Inflammatory macrophage treated with lipopolysaccharide for 4 hours (primary cell): ENCODE data around the gene BACE1-AS.
A peak's percentile ranks its signal among the peaks of the same experiment; 100 is the strongest.
"Not testable (repeated sequence)": the region's sequence is repeated elsewhere in the genome, so short reads cannot be mapped to it uniquely, and the experiment has no call there.

Source experiments
- DNase-seq: peaks from one replicate; pipeline ENCODE4 v3.0.0-alpha.2; 2020

BACE1-AS gene

DNA sequence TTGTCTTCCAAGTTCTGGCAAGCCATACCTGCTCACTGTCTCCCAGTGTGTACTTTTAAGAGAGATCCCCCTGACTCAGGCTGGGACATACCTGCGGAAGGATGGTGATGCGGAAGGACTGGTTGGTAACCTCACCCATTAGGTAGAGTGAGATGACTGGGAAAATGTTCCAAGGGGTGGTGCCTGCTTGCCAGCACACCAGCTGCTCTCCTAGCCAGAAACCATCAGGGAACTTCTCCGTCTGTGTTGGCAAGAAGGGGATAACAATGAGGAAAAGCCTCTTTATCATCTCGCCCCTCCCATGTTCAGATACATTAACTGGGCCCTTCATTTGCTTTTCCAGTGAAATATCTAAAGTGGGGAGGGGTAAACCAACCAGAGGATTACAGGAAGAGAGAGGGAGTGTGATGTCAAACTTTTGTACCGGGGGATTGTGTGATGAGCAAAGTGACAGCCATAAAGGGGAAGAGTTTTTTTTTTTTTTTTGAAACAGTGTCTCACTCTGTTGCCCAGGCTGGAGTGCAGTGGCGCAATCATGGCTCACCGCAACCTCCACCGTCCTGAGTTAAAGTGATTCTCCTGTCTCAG is at the start of gene BACE1-AS:
BACE1-AS (plus strand) TSS at position 538 of the 588 bp plus-strand sequence.
- no peak for DNase-seq

DNA sequence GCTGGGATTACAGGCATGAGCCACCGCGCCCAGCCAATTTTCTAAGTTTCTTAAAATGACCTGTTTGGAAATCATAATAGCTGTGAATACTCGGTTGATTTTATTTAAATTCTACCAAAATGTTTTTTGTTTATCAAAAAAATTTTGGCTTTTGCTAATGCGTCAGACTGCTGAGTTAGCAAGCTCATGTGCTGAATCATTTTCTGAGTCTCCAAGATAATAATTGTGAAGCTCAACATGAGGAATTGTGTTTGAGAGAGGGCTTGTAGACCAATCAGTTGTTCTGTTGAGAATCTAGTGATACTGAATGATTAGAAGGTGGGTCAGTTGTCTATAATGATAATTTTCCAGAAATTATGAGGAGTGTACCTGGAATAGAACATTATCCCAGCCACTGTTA is 42.8 kb upstream of the BACE1-AS start:
- no peak for DNase-seq

DNA sequence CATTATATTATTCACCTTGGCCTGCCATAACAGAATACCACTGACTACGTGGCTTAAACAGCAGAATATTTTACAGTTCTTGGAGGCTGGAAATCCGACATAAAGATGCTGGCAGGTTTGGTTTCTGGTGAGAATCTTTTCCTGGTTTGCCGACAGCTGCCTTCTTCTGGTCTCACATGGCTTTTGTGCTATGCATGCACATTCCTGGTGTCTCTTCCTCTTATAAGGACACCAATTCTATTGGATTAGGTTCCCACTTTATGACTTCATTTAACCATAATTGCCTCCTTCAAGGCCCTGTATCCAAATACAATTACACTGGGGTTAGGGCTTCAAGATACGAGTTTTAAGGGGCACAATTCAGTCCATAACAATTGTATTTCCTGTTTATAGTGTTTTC is 41.6 kb upstream of the BACE1-AS start:
- DNase-seq, result no peak

DNA sequence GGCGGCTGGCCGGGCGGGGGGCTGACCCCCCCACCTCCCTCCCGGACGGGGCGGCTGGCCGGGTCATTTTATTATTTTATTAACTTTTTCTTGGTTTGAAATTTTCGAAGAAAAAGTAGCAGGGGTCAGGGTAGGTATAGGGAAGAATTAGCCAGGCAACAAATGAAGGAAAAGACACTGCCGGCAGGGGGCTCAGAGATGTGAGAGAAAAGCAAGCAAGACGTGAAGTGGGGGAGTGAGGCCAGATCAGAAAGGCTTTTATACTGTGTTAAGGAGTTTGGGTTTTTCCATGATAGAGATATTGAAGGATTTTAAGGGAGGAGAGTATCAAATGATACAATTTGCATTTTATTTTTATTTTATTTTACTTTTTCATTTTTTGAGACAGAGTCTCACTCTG is 39.6 kb upstream of the BACE1-AS start:
- DNase-seq, result no peak

DNA sequence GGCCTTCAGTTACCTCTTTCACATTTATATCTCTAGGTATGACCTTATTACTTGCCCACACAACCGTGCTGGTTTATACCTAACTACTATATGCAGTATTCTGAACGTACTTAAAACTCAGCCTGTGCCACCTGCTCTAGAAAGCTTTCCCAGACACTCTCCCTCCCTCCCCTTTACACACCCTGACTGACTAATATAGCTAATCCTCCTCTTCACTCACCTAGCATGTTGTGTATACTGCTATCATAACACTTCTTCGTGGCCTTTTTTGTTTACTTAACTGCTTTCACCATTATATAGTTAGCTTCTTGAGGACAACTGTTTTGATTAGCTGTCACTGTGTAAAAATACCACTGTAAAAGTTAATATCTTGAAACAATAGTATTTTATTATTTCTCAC is 35.2 kb upstream of the BACE1-AS start:
- no peak for DNase-seq

DNA sequence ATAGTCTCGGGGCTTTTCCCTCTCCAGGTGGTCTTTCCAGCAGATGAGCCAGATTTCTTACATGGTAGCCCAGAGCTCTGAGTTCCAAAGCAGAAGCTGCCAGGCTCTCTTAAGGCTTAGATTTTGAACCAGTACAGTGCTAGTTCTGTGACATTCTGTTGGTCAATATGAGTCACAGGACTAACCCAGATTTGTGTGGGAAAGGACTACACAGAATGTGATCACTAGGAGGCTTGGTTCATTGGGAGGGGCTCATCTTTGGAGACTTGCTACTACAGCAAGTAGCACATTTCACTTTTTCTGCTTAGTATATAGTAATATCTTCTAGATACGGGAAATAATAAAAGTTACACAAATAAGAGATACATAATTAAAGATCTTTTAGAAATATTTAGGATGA is 34.6 kb upstream of the BACE1-AS start:
- DNase-seq, result peak; percentile 9

DNA sequence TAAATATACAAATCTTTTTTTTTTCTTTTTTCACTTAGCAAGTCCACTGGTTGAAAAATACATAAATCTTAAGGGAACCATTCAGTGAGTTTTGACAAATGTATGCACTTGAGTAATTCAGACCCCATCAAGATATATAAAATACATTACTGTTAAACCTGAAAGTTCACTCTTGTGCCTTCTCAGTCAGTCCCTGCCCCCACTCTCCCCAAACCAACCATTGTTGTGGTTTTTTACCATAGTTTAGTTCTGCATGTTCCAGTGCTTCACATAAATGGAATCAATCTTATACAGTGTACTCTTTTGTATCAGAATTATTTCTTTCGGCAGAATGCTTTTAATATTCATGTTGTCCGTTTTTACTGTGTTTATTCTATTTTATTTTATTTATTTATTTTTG is 32.6 kb upstream of the BACE1-AS start:
- no peak for DNase-seq

DNA sequence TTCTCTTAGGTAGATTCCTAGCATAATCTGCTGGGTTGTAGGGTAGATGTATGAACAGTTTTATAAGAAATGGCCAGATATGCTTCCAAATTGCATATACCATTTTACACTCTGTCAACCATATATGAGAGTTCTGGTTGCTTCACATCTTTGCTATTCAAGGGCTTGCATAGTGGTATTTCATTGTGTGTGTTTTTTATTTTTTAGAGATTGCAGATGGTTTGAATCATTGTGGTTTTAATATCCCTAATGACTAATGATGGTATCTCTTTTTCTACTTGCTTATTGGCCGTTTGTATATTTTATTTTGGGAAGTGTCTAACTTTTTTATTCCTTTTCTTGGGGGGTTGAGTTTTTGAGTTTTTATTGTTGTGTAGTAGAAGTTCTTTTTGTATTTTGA is 31.7 kb upstream of the BACE1-AS start:
- DNase-seq, result no peak

DNA sequence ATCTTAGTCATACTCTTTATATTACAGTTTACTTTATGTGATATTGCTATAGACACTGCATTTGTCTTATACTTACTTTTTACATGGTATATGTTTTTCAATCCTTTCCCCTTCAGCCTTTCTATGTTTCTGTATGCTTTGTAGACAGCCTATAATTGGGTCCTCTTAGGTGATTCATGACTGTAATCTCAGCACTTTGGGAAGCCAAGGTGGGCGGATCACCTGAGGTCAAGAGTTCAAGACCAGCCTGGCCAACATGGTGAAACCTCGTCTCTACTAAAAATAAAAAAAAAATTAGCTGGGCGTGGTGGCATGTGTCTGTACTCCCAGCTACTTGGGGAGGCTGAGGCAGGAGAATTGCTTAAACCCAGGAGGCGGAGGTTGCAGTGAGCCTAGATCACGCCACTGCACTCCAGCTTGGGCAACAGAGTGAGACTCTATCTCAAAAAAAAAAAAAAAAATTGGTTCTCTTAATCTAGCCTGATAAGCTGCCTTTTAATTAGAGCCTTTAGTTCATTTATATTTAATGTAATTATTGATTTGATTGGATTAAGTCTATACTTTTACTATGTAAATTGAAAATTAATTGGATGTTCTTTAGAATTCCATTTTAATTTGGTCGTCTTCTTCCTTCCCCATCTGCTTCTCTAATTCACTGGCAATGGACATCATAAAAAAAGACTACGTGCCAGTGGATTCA is 26.4 kb upstream of the BACE1-AS start:
- not testable (repeated sequence) for DNase-seq

DNA sequence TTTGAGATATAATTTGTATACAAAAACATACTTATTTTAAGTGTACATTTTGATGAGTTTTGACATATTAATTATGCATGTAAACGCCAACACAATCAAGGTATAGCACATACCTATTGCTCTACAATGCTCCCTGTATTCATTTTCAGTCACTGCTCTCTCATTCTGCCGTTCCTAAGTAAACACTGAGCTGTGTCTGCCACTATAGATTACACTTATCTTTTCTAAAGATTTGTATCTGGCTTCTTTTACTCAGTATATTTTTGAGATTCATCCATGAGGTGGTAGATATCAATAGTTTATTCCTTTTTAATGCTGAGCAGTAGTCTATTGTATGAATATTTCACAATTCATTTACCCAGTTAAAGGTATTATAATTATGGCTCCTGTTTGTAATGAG is 25.4 kb upstream of the BACE1-AS start:
- no peak for DNase-seq

DNA sequence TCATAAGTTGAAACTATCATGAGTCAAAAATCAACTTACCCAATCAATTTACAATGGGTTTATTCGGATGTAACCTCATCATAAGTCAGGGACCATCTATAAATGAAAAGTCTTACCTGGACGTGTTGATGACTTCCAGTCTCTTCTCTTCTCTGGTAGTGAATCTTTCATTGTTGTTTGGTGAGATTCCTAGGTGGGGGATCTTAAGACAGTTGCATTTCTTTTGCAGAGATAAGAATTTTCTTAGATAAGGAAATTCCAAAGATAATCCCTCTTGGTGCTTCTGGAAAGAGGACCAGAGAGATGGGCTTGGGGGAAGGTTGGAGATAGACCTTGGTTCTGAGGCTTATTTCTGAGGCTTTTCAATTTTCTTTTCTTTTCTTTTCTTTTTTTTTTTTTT is 21.3 kb upstream of the BACE1-AS start:
- no peak for DNase-seq

DNA sequence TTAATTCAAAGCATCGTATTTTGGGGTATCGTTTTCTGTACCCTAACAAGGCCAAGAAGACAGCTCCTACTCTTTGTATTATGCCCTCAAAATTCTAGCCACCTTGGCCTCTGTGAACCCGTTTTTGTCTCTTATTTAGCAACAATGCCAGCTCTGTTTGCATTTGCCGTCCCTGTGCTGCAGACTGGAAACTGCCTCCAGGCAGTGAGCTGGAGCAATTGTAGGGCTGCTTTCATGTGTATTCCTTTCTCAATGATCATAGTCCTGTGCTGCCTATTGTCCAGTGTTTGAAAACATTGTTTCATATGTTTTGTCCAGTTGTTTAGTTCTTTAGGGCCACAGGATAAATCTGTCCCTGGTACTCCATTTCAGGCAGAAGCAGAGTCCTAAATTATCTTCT is 19.9 kb upstream of the BACE1-AS start:
- no peak for DNase-seq

DNA sequence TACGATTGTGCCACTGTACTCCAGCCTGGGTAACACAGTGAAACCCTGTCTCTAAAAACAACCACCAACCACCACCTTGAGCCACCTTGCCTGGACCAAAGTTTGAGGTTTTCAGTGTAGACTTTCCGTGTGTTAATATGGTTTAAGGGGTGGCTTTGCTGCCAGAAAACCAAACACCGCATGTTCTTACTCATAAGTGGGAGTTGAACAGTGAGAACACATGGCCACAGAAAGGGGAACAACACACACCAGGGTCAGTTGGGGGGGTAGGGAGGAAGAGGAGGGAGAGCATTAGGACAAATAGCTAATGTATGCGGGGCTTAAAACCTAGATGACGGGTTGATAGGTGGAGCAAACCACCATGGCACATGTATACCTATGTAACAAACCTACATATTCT is 19.0 kb upstream of the BACE1-AS start:
- not testable (repeated sequence) for DNase-seq

DNA sequence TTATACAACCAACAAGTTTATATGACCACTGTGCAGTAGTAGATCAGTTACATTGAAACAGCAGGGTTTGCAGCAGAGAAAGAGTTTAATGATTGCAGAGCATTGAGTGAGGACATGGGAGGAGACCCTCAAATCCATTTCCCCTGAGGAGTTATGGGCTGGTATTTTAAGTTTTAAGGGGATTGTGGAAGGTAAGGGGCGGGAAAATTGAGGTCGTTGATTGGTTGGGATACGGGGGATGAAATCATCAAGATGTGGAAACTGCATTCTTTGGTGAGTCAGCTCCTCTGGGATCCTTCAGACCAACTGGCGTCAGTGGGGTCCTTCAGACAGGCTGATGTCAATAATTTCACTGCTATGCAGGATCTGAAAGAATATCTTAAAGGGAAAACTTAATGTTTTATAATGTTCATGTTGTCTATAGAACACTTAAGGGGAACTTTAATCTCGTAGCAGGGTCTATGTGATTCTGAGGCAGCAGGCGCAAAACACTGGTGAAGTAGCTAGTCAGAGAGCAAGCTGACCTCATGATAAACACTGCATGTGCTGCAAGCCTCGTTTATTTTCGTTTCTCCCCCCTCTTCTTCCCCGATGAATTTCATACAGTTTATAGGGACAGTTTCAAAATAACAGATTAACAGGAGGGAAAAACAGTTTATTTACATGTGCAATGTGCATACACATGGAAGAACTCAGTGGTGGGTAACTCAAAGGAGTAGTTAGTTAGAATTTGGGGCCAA is 17.4 kb upstream of the BACE1-AS start:
- peak; percentile 2 for DNase-seq

DNA sequence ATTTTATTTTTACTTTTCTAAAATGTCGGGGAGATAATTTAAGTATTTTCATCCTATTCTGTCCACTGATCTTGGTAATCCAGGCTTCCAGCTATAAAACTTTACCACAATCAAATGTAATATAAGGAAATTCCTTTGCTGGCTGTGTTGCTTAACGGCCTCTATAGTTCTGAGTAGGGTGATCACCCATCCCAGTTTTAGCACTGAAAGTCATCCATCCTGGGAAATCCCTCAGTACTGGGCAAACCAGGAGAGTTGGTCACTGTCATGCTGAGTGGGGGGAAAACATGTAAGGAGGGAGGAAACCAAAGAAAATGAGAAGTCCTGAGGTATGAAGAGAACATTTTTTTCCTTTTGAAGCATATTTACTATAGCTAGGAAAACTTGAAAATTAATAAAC is 12.8 kb upstream of the BACE1-AS start:
- no peak for DNase-seq

DNA sequence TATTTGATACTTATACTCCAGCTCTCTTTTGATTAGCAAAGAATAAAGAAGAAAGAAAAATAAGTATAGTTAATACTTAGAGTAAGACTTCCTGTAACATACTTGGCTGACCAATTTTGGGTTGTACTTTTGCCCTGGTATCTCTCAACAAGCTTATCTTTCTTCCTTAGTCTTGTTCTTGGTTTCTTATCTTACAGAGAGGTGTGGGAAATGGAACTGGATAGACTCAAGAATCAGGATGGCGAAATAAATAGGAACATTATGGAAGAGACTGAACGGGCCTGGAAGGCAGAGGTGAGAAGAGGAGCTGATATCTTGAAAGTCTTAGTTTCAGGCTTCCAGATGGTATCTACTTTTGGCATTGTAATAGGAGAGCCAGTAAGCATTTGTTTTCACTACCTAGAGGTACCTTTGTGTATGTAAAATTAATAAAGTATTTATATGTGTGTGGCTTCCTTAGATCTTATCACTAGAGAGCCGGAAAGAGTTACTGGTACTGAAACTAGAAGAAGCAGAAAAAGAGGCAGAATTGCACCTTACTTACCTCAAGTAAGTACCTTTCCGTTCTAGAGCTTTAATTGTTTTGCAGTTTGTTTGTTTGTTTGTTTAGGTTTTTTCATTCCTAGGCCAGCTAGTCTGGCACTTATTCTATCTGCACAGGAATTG is 11.3 kb upstream of the BACE1-AS start:
- no peak for DNase-seq

DNA sequence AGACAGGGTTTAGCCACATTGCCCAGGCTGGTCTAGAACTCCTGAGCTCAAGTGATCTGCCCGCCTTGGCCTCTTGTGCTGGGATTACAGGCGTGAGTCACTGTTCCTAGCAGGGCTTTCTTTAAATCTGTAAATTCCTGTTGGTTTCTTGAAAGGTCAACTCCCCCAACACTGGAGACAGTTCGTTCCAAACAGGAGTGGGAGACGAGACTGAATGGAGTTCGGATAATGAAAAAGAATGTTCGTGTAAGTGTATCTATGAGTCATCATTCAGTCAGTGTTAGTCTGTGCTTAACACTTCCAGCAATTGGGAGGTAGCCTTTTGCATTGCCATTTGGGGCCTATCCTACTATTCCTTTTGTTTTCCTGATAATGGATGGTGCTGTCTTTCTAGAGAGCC is 10.0 kb upstream of the BACE1-AS start:
- DNase-seq, result no peak

DNA sequence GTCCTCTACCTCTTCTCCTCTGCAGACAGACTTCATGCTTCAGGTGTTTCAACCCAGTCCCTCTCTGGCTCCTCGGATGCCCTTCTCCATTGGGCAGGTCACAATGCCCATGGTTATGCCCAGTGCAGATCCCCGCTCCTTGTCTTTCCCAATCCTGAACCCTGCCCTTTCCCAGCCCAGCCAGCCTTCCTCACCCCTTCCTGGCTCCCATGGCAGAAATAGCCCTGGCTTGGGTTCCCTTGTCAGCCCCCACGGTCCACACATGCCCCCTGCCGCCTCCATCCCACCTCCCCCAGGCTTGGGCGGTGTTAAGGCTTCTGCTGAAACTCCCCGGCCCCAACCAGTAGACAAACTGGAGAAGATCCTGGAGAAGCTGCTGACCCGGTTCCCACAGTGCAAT is 9.3 kb upstream of the BACE1-AS start:
- no peak for DNase-seq

DNA sequence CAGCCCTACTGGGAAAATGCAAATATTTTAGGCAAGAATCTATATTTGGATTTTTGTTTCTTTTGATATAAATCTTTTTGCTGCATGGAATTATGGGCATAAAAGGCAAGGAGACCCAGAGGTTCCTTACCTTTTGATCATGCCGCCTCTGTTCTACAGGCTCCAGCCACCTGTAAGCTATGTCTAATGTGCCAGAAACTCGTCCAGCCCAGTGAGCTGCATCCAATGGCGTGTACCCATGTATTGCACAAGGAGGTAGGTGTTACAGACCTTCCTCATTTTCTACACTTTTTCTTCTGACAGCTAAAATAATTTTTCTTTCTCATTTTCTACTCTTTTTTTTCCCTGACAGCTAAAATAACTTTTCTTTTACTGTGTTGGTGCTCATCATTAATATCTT is 8.2 kb upstream of the BACE1-AS start:
- DNase-seq, result no peak

DNA sequence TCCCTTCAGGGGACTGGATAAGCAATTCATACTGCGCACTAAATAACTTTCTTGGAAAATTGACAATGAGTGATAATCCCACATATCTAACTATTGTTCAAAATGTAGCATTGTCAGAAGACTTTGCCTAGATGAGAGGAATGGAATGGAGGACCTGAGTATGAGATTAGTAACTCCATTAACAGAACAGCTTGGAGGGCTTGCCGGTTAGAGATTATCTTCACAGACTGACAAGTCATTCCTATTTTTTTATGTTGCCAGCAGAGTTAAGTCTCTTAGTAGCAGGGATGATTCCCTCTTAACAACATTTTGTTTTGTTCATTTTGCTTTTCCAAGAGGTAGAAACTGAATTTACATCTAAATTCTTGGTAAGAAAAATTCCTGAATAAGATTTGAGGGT is 7.1 kb upstream of the BACE1-AS start:
- DNase-seq, result no peak

DNA sequence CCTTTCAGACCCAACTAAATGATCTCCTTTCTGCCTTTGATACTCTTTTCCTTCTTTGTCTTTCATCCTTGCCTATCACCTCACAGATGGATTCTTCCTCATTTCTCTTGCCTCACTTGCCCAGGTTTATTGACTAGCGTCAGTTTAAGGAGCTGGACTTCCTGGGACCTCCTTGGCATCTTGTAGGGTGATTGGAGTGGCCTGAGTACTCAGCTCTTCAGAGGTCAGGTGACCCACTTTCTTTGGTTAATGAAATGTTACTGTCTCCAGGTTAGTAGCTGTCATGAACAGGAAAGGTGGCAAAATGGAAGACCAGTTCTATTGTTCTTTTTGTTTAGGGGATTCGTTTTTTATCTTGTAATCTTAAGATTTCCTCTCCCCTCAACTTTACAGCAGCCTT is 4.6 kb upstream of the BACE1-AS start:
- DNase-seq, result no peak

DNA sequence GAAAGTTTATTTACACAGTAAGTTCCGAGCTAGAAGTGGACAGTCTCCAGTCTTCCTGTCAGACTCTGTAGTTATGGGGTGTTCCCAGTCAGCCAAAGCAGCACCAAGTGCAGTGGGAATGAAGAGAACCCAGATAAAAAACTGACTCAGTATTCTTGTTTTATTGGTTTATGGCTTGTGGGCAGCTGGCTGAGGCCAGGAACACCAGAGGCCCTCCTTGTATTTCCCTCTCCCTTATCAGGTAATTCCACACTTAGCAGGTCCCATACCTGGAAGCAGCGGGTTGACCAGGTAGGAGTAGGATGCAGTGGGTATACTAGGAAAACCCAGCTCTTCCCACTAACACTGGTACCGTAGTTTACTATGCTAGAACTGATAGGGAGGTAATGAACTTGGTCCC is 3.5 kb upstream of the BACE1-AS start:
- DNase-seq, result no peak

DNA sequence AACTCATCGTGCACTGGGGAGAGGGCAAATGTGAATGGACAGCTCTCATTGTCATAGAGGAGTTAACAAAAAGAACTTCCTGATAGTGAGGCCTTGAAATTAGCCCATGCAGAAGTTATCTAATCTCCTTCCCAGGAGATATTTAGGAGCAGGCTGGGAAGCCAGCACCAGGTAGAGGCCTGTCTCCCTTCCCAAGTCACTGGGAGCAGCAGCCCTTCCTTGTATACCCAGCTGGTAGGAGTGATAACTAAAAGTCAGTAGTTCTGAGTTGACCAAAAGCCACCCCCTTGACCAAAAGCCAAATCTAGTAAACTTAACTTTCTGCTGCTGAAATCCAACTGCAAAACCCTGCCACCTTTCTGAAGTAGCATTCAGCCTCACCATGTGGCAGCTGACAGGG is 1.4 kb upstream of the BACE1-AS start:
- no peak for DNase-seq

DNA sequence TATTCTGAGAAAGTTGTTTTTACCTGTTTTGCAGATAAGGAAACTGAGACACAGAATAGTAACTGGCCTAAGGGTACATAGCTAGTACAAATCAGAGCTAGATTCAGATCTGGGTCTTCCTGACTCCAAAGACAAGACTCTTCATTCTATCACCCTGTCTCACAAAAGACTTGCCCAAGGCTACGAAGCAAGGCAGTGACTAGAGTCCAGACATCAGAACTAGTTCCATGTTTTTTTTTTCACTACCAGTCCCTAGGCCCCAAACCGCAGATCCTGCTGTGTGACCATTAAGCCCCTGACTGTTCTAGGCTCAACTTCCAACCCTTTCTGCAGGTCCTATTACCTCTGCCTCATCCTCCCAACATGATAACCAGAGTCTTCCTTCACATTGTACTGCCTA is 1.5 kb downstream of the BACE1-AS start:
- no peak for DNase-seq
